WI38 (cell line): Measurements from ENCODE around the gene NCBP3.

ENCODE experiments used
- H3K4me3 ChIP-seq: 2 replicates; pipeline ENCODE4 v1.5.1; 2011; ENCODE audit warnings: low read depth, mild to moderate bottlenecking, control low read depth, low read length
- CTCF ChIP-seq: IDR thresholded peaks from 2 replicates; pipeline ENCODE4 v1.5.1; 2012; ENCODE audit warnings: low read depth, mild to moderate bottlenecking, control low read depth, low read length

Gene NCBP3

DNA sequence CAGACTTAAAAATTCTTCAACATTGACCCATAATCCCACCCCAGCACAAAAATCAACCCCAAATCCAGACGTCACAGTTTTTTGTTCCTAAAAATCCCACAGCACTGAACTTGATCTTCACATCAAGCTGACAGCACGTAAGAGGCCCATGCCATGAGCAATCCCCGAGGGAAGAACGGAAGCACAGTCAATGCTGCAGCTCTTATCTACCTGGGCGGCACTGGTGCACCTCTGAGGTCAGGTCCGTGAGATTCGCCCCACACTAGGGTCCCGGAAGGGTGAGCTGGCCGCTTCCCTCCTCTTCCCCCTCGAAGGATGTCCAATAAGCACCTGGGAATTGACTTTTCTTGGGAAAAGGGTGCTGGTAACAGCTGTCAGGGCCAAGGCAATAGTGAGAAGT, 33.8 kb downstream of the NCBP3 start:
- H3K4me3 ChIP-seq = no peak overlapping the region
- no peak for TF ChIP-seq CTCF

DNA sequence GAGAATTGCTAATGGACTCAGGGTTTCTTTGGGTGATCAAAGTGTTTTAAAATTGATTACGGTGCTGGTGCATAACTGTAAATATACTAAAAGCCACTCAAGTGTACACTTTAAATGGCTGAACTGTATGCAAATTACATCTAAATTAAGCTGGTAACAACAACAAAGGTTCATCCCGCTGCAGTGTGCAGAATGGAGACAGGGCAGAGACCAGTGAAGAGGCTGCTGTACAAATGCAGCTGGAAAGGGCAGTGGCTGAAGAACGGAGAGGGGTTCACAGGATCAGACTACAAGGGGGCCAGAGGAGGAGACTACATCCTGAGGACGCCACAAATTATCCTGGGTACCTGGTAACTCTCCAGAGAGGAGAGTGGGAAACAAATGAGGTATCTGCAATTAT, 36.0 kb downstream of the NCBP3 start:
- TF ChIP-seq CTCF = no peak
- H3K4me3 ChIP-seq = no peak overlapping the region

DNA sequence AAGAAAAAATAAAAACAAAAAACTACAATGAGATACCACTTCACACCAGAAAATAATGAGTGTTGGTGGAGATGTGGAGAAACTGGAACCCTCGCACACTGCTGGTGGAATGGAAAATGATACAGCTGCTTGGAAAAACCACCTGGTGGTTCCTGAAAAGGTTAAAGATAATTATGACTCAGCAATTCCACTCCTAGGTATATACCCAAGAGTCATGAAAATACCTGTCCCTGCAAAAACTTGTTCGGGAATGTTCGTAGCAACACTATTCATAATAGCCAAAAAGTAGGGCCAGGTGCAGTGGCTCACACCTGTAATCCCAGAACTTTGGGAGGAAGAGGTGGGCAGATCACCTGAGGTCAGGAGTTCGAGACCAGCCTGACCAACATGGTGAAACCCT, 36.9 kb downstream of the NCBP3 start:
- no peak for TF ChIP-seq CTCF
- H3K4me3 ChIP-seq = no peak overlapping the region

GRCh38 chr17:3808701-3809100, 37.3 kb downstream of the NCBP3 start:
- TF ChIP-seq CTCF = no peak
- no peak overlapping the region for H3K4me3 ChIP-seq

DNA sequence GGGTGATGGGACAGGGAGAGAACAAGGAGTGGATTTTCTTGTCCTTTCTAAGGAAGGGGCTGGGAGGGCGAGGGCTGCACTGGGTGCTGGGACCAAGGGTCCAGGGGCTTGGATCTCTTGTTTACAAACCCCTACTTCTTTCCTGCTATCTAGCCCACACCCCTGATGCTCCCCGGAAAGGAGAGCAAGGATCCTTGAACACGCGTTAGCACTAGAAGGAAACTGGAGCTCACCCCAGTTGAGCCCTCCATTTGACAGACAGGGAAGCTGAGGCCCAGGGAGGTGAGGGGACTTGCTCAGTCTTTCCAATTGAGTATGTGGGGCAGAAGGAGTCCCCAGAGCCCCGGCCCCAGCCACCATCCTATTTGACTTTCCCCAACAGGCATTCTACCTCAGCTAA, 40.5 kb downstream of the NCBP3 start:
- no peak for TF ChIP-seq CTCF
- H3K4me3 ChIP-seq = no peak overlapping the region

- no peak overlapping the region for H3K4me3 ChIP-seq
- TF ChIP-seq CTCF = no peak
These were observed 41.5 kb downstream of the NCBP3 start for GRCh38 chr17:3804503-3804931.

GRCh38 chr17:3803308-3803640, 42.8 kb downstream of the NCBP3 start:
- no peak for TF ChIP-seq CTCF
- peak overlapping the region; percentile 12; the same call in 1 of the 2 replicates for H3K4me3 ChIP-seq
